GM12878 (cell line): ENCODE results near the gene EVA1A. TPM values are rescaled to one million over a fixed set of nuclear protein-coding genes. Genes with fewer than 3 reads are reported as not detected.
A peak's percentile ranks its signal among the peaks of the same experiment; 100 is the strongest.

ENCODE experiments used
- CBX3 ChIP-seq: fragments of 200-600 bp; sonication (generic); IDR thresholded peaks from 2 replicates; pipeline ENCODE4 v1.6.1; 2016; ENCODE audit warnings: low read depth, borderline replicate concordance
- CHD1 ChIP-seq: IDR thresholded peaks from 2 replicates; pipeline ENCODE4 v1.6.1; 2012; ENCODE audit warnings: low read depth, low read length, improper control_type of control experiment
- CHD4 ChIP-seq: fragments of 200-600 bp; sonication (generic); IDR thresholded peaks from 2 replicates; pipeline ENCODE4 v1.6.1; 2016; ENCODE audit warnings: mild to moderate bottlenecking
- EED ChIP-seq: sonication (generic); IDR thresholded peaks from 2 replicates; pipeline ENCODE4 v1.6.1; 2016; ENCODE audit warnings: antibody characterized with exemption, low read depth
- EZH2 ChIP-seq: IDR thresholded peaks from 2 replicates; pipeline ENCODE4 v1.6.1; 2012; ENCODE audit warnings: low read depth, mild to moderate bottlenecking, control low read depth, inconsistent platforms, low read length, borderline replicate concordance; ENCODE audit not compliant: control insufficient read depth
- GATAD2B ChIP-seq: fragments of 450-650 bp; conservative IDR thresholded peaks from 2 replicates; pipeline ENCODE4 v1.6.1; 2017; ENCODE audit warnings: low read depth, mild to moderate bottlenecking, moderate library complexity
- IKZF1 ChIP-seq: fragments of 450-650 bp; conservative IDR thresholded peaks from 2 replicates; pipeline ENCODE4 v1.6.1; 2017; ENCODE audit warnings: antibody characterized with exemption, mild to moderate bottlenecking
- IRF4 ChIP-seq: IDR thresholded peaks from 2 replicates; pipeline ENCODE4 v1.6.1; 2011; ENCODE audit warnings: low read depth, low read length
- RUNX3 ChIP-seq: IDR thresholded peaks from 2 replicates; pipeline ENCODE4 v1.6.1; 2012; ENCODE audit warnings: low read length, inconsistent platforms
- SMARCA5 ChIP-seq: fragments of 450-650 bp; IDR thresholded peaks from 2 replicates; pipeline ENCODE4 v1.6.1; 2017; ENCODE audit warnings: mild to moderate bottlenecking
- TBL1XR1 ChIP-seq: IDR thresholded peaks from 2 replicates; pipeline ENCODE4 v1.6.1; 2012; ENCODE audit warnings: low read depth, low read length, improper control_type of control experiment
- TCF3 ChIP-seq: IDR thresholded peaks from 2 replicates; pipeline ENCODE4 v1.6.1; 2012; ENCODE audit warnings: low read depth, mild to moderate bottlenecking, low read length, borderline replicate concordance; ENCODE audit not compliant: insufficient read depth
- TCF7 ChIP-seq: IDR thresholded peaks from 2 replicates; pipeline ENCODE4 v1.6.1; 2014; ENCODE audit warnings: antibody characterized with exemption, borderline replicate concordance
- polyA plus RNA-seq, 11 experiments: library from polyadenylated mRNA; depleted of rRNA in 4 of 11; unstranded in 6 of 11; stranded (reverse) in 5 of 11; fragments of >200 nt; fragmentation: Nextera tagmentation in 4 of 11; fragmentation: Illumina TruSeq in 1 of 11; extraction: Ambion mirVana in 4 of 11; extraction: Trizol in 1 of 11; gene quantifications; 1 replicate in 1 of 11; 2 replicates in 10 of 11; pipeline versions ENCODE4 v1.2.1 to v1.2.3, GENCODE V29; 2011 to 2016; ENCODE audit warnings: inconsistent platforms in 2 of 11, missing spikeins in 2 of 11, low read depth in 1 of 11
- total RNA-seq, 4 experiments: library from RNA; depleted of rRNA in 3 of 4; stranded (reverse); fragments of >200 nt in 3 of 4; fragmentation: Illumina TruSeq in 1 of 4; extraction: Trizol in 1 of 4; gene quantifications; 2 replicates each; pipeline versions ENCODE4 v1.2.1 to v1.2.3, GENCODE V29; 2013 to 2021
- TF ChIP-seq, protein P1 (sequence below): IDR thresholded peaks from 2 replicates; pipeline ENCODE4 v1.6.1; 2011; ENCODE audit warnings: borderline replicate concordance, low read depth, mild to moderate bottlenecking, moderate library complexity, low read length; ENCODE audit not compliant: insufficient read depth, poor library complexity, severe bottlenecking
- TF ChIP-seq, protein P2 (sequence below): IDR thresholded peaks from 2 replicates; pipeline ENCODE4 v1.6.1; 2011; ENCODE audit warnings: mild to moderate bottlenecking, low read depth, low read length, moderate library complexity; ENCODE audit not compliant: insufficient replicate concordance

The EVA1A gene
- total and polyA plus RNA-seq, 10 of the 15 experiments (the other 5 are each of a cell fraction or from before 2014, with no cell fraction given): 0.13 to 1.0 (median 0.34) TPM; not detected in 5

DNA sequence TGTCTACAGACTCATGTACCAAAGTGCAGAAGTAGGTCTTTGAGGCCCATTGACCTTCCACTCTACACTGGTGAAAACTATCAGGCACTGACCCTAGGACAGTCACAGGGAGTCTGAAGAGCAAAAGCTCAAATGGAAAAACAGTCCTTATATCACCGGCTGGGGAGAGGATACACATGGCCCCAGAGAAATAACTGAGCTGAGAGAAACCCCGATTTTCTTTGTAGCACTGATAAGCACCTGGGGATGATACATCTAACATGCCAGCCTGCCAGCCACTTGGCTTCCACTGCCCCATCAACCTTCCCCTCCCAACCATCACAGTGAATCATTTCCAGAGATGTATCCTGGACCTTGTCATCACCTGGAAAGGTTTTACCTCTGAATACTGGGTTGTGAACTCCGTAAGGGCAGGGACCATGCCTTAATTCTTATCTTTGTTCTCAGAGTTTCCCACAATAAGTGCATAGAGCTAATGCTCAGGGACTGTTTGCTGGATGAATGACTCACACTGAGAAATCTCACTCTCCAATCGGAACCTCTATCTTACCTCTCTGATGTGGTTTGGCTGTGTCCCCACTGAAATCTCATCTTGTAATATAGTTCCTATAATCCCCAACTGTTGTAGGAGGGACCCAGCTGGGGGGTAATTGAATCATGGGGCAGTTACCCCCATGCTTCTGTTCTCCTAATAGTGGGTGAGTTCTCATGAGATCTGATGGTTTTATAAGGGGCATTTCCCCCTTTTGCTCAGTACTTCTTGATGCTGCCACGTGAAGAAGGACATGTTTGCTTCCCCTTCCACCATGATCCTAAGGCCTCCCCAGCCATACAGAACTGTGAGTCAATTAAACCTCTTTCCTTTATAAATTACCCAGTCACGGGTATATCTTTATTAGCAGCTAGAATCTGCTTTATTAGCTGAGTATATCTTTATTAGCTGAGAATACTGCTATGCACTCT, 37.1 kb downstream of the EVA1A start (continued):
- TF ChIP-seq, protein P1, sequence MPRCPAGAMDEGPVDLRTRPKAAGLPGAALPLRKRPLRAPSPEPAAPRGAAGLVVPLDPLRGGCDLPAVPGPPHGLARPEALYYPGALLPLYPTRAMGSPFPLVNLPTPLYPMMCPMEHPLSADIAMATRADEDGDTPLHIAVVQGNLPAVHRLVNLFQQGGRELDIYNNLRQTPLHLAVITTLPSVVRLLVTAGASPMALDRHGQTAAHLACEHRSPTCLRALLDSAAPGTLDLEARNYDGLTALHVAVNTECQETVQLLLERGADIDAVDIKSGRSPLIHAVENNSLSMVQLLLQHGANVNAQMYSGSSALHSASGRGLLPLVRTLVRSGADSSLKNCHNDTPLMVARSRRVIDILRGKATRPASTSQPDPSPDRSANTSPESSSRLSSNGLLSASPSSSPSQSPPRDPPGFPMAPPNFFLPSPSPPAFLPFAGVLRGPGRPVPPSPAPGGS: no peak
- TF ChIP-seq TBL1XR1: no peak
- TF ChIP-seq GATAD2B: no peak
- TF ChIP-seq EED: no peak
- TF ChIP-seq EZH2: no peak
- TF ChIP-seq, protein P2, sequence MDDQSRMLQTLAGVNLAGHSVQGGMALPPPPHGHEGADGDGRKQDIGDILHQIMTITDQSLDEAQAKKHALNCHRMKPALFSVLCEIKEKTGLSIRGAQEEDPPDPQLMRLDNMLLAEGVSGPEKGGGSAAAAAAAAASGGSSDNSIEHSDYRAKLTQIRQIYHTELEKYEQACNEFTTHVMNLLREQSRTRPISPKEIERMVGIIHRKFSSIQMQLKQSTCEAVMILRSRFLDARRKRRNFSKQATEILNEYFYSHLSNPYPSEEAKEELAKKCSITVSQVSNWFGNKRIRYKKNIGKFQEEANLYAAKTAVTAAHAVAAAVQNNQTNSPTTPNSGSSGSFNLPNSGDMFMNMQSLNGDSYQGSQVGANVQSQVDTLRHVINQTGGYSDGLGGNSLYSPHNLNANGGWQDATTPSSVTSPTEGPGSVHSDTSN: no peak
- TF ChIP-seq IKZF1: peak; percentile 24; the same call in 1 of the 2 replicates
- TF ChIP-seq TCF3: no peak
- TF ChIP-seq IRF4: 0 out of 2 replicates have a peak, but pooled peaks have one; percentile 30
- TF ChIP-seq SMARCA5: no peak
- no peak for TF ChIP-seq CHD1
- TF ChIP-seq RUNX3: peak; percentile 90
- TF ChIP-seq CBX3: no peak
- no peak for TF ChIP-seq CHD4
- peak; percentile 96 for TF ChIP-seq TCF7
